Ectodermal cell (in vitro differentiated cells): ENCODE data around the gene IPO4.
A peak's percentile ranks its signal among the peaks of the same experiment; 100 is the strongest.

Experiments used
- H3K27ac ChIP-seq: 2 replicates; pipeline ENCODE4 v1.7.0; 2013; ENCODE audit warnings: mild to moderate bottlenecking, low read depth, low read length; ENCODE audit not compliant: insufficient read depth, poor library complexity, severe bottlenecking
- H3K27me3 ChIP-seq: 2 replicates; pipeline ENCODE4 v1.7.0; 2013; ENCODE audit warnings: mild to moderate bottlenecking, low read length; ENCODE audit not compliant: insufficient read depth, control insufficient read depth, poor library complexity, severe bottlenecking
- H3K36me3 ChIP-seq: one replicate; pipeline ENCODE4 v1.7.0; 2013; ENCODE audit warnings: low read length; ENCODE audit not compliant: control insufficient read depth, insufficient read depth
- H3K4me1 ChIP-seq: one replicate; pipeline ENCODE4 v1.7.0; 2013; ENCODE audit warnings: low read length; ENCODE audit not compliant: control insufficient read depth, insufficient read depth
- H3K4me3 ChIP-seq: 2 replicates; pipeline ENCODE4 v1.7.0; 2013; ENCODE audit warnings: low read depth, low read length, control low read depth; ENCODE audit not compliant: insufficient read depth
- H3K9me3 ChIP-seq: 2 replicates; pipeline ENCODE4 v1.7.0; 2013; ENCODE audit warnings: mild to moderate bottlenecking, low read length, moderate library complexity; ENCODE audit not compliant: control insufficient read depth
- WGBS, 2 experiments: methylation state at CpG; one replicate each; pipeline ENCODE4 v1.1.7; 2013; ENCODE audit warnings: missing lambda C conversion rate in 2 of 2; 5-methylcytosine and 5-hydroxymethylcytosine counted together

Gene IPO4

GRCh38 chr14:24194186-24194872 is 5.7 kb upstream of the IPO4 start:
- Histone ChIP-seq H3K9me3 (no peaks in the 10 kb centered on the region), H3K36me3 (peaks cover 7% of the 10 kb centered on the region), H3K4me3 (peak overlapping the region; percentile 87), H3K27ac (no peak overlapping the region), H3K4me1 (peaks cover 5% of the 10 kb centered on the region), H3K27me3 (no peaks in the 10 kb centered on the region)
- WGBS, 2 experiments, result 89 to 93% methylated on average over 7 of the region's 7 CpGs

- H3K36me3 ChIP-seq, result peaks cover 7% of the 10 kb centered on the region
- 94 to 95% methylated on average over 15 of the region's 15 CpGs for WGBS, 2 experiments
- H3K4me1 ChIP-seq, result peaks cover 7% of the 10 kb centered on the region
- H3K4me3 ChIP-seq, result no peak overlapping the region
- H3K27ac ChIP-seq, result no peak overlapping the region
- H3K9me3 ChIP-seq, result no peaks in the 10 kb centered on the region
- no peaks in the 10 kb centered on the region for H3K27me3 ChIP-seq
These were observed 4.3 kb upstream of the IPO4 start for GRCh38 chr14:24192933-24193332.

DNA sequence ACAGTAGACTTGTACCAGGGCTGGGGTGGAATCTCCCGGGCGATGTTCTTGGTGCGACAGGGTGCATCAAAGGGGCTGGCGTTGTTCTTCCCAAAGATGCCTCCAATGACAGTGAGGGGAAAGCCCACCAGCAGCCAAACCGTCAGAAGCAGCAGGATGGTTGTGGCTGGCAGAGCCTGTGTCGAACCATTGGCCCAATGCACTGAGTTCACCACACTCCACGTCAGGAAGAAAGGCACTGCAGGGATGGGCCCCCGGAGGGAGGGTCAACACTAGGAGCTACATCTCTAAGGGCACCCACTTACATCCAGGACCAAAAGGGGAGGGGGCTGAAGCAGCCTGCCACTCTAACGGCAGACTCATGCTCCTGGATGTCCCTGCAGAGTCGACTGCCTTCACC is 1.8 kb upstream of the IPO4 start:
- Histone ChIP-seq H3K36me3 (peaks cover 22% of the 10 kb centered on the region), H3K9me3 (no peaks in the 10 kb centered on the region), H3K4me3 (no peak overlapping the region), H3K27me3 (no peaks in the 10 kb centered on the region), H3K27ac (no peak overlapping the region), H3K4me1 (peaks cover 7% of the 10 kb centered on the region)
- 94 to 97% methylated on average over 9 to 10 of the region's 10 CpGs for WGBS, 2 experiments

DNA sequence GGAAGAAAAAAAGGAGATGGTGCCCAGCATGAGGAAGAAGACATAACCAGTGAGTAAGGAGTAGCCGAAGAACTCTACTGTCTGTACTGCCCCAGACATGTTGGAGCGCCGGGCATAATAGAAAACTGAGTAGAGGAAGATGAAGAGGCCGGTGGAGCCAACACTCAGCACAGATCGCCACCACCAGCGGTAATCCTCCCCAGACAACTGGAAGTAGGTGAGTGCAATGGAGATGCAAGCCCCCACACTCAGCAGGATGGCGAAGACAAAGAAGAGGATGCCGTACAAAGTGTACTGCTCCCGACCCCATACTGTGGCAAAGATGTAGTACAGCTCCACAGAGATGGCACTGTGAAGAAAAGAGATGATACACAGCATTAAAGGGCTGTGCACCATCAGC is 844 bp upstream of the IPO4 start:
- Histone ChIP-seq H3K4me3 (no peak overlapping the region), H3K9me3 (no peaks in the 10 kb centered on the region), H3K4me1 (peaks cover 7% of the 10 kb centered on the region), H3K27ac (no peak overlapping the region), H3K36me3 (peaks cover 22% of the 10 kb centered on the region), H3K27me3 (no peaks in the 10 kb centered on the region)
- 93 to 94% methylated on average over 9 of the region's 9 CpGs for WGBS, 2 experiments

DNA sequence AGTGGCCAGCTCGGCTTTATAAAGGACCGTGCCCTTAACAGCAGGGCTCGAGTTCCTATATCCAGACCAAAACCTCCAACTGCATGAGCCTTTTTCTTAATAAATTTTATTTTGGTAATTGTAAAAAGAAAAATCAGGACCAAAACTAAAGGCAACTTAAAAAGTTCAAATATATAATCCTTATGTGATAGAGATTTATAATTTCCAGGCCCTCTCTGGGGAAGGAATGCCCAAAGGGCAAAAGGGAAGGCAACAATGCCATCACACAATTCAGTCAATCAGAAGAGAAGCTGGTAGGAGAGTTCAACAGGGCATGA is 401 bp upstream of the IPO4 start:
- Histone ChIP-seq H3K9me3 (no peaks in the 10 kb centered on the region), H3K4me1 (peaks cover 7% of the 10 kb centered on the region), H3K27me3 (no peaks in the 10 kb centered on the region), H3K4me3 (peak overlapping the region; percentile 88), H3K36me3 (peaks cover 22% of the 10 kb centered on the region), H3K27ac (peak overlapping the region; percentile 45)
- 4 to 7% methylated on average over 2 to 3 of the region's 3 CpGs for WGBS, 2 experiments

- Histone ChIP-seq H3K27me3 (no peaks in the 10 kb centered on the region), H3K9me3 (no peaks in the 10 kb centered on the region), H3K4me1 (peaks cover 7% of the 10 kb centered on the region), H3K27ac (no peak overlapping the region), H3K36me3 (peaks cover 22% of the 10 kb centered on the region), H3K4me3 (peak overlapping the region; percentile 88)
- 93 to 94% methylated on average over 2 of the region's 2 CpGs for WGBS, 2 experiments
These were observed 1.1 kb downstream of the IPO4 start for GRCh38 chr14:24187539-24187915.

GRCh38 chr14:24186831-24187538 is 1.6 kb downstream of the IPO4 start:
- Histone ChIP-seq H3K36me3 (peaks cover 16% of the 10 kb centered on the region), H3K27me3 (no peaks in the 10 kb centered on the region), H3K4me3 (no peak overlapping the region), H3K27ac (no peak overlapping the region), H3K9me3 (no peaks in the 10 kb centered on the region), H3K4me1 (peaks cover 7% of the 10 kb centered on the region)
- WGBS, 2 experiments, result 94 to 95% methylated on average over 10 of the region's 10 CpGs

- Histone ChIP-seq H3K4me1 (peaks cover 7% of the 10 kb centered on the region), H3K36me3 (peaks cover 19% of the 10 kb centered on the region)
- WGBS, 2 experiments, result 95 to 96% methylated on average over 11 of the region's 11 CpGs
These were observed 2.9 kb downstream of the IPO4 start for GRCh38 chr14:24185741-24186140.

GRCh38 chr14:24185026-24185425 is 3.6 kb downstream of the IPO4 start:
- no peaks in the 10 kb centered on the region for H3K27me3 ChIP-seq
- H3K9me3 ChIP-seq, result no peaks in the 10 kb centered on the region
- no peak overlapping the region for H3K27ac ChIP-seq
- H3K4me1 ChIP-seq, result peaks cover 7% of the 10 kb centered on the region
- H3K36me3 ChIP-seq, result peaks cover 22% of the 10 kb centered on the region
- H3K4me3 ChIP-seq, result no peak overlapping the region
- 94 to 97% methylated on average over 7 of the region's 7 CpGs for WGBS, 2 experiments

More at GRCh38 chr14:24185741-24186140, 2.9 kb downstream of the IPO4 start:
- no peaks in the 10 kb centered on the region for H3K9me3 ChIP-seq
- no peak overlapping the region for H3K4me3 ChIP-seq
- H3K27ac ChIP-seq, result no peak overlapping the region
- H3K27me3 ChIP-seq, result no peaks in the 10 kb centered on the region

DNA sequence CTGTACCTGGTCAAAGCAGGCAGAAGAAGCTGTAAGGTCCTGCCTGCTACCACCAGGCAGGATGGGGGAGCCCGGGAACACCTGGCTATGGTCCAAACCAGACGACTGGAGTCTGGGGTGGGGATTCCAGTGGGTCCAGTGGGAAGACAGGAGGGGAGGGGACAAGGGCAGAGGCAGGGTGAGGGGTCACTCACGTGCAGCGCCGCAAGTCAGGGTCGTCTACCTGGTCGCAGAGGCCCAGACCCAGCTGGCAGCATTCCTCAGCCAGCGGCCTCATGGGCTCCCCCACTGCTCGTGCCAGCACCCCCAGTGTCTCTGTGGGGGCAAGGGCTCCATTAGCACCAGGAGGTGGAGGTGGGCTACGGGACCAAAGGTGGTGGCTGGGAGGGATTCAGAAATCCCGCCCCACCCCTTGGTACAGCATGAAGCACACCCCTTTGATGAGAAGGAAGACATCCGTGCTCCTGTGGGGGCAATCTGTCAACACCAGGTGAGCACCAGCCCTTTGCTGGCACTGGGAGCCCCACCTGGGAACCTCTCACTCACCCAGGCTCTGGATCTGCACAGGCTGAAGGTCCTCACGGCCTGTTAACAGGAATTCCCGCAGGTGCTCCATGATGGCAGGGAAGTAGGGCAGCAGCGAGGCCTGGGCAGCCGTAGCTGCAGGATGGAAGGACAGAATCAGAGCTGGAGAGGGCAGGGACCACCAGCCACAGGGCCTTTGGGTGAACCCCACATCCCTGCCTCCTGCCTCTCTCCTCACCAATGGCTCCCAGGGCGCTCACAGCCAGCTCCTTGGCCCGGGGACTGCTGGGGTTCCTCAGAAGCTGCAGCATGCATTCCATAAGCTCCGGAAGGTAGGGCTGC is 4.3 kb downstream of the IPO4 start:
- Histone ChIP-seq H3K9me3 (no peaks in the 10 kb centered on the region), H3K36me3 (peaks cover 29% of the 10 kb centered on the region), H3K27me3 (no peaks in the 10 kb centered on the region), H3K4me1 (peaks cover 7% of the 10 kb centered on the region), H3K4me3 (no peak overlapping the region), H3K27ac (no peak overlapping the region)
- WGBS, 2 experiments, result 95 to 96% methylated on average over 19 of the region's 19 CpGs
